ENCODE results near the gene GRIN3B.

GRIN3B gene

GRCh38 chr19:991932-992669 is 8.1 kb upstream of the GRIN3B start:
- DNase-seq = no peak

GRCh38 chr19:992670-993055 is 7.6 kb upstream of the GRIN3B start:
- no peak for DNase-seq

- no peak for DNase-seq
Measured at GRCh38 chr19:993361-993830, 6.8 kb upstream of the GRIN3B start.

- no peak for DNase-seq
Measured at GRCh38 chr19:993831-994393, 6.3 kb upstream of the GRIN3B start.

GRCh38 chr19:994516-994915 is 5.7 kb upstream of the GRIN3B start:
- no peak for DNase-seq

- DNase-seq = no peak
Measured at GRCh38 chr19:995051-995827, 5.0 kb upstream of the GRIN3B start.

GRCh38 chr19:996051-996838 is 4.0 kb upstream of the GRIN3B start:
- peak; percentile 64 for DNase-seq

GRCh38 chr19:998064-998463 is 2.2 kb upstream of the GRIN3B start:
- DNase-seq = no peak

GRCh38 chr19:999379-999719 is 870 bp upstream of the GRIN3B start:
- no peak for DNase-seq

GRCh38 chr19:1000591-1001537 is 645 bp downstream of the GRIN3B start:
- DNase-seq = no peak

GRCh38 chr19:1001538-1002166 is 1.4 kb downstream of the GRIN3B start:
- DNase-seq = peak; percentile 33

GRCh38 chr19:1002600-1002999 is 2.4 kb downstream of the GRIN3B start:
- no peak for DNase-seq

GRCh38 chr19:1003283-1003682 is 3.1 kb downstream of the GRIN3B start:
- no peak for DNase-seq

- DNase-seq = no peak
Measured at GRCh38 chr19:1004204-1004802, 4.1 kb downstream of the GRIN3B start.

GRCh38 chr19:1004803-1005664 is 4.8 kb downstream of the GRIN3B start:
- no peak for DNase-seq

- DNase-seq = no peak
Measured at GRCh38 chr19:1006711-1007398, 6.6 kb downstream of the GRIN3B start.

- no peak for DNase-seq
Measured at GRCh38 chr19:1007399-1008251, 7.4 kb downstream of the GRIN3B start.

GRCh38 chr19:1008268-1009040 is 8.2 kb downstream of the GRIN3B start:
- no peak for DNase-seq

Measured in fibroblast of skin of right biceps (primary cell).